Left ventricle myocardium inferior (tissue), 1 donor: ENCODE data around the gene IL6R. TPM values are rescaled to one million over a fixed set of nuclear protein-coding genes. Genes with fewer than 3 reads are reported as not detected.

Experiments
- DNase-seq: peaks from one replicate; pipeline ENCODE4 v3.0.0-alpha.2; 2020
- H3K27ac ChIP-seq: fragments of 200-600 bp; replicated peaks from 2 replicates; pipeline ENCODE4 v1.8.0; 2021
- H3K27me3 ChIP-seq: fragments of 200-600 bp; 2 replicates; pipeline ENCODE4 v1.8.0; 2021; ENCODE audit warnings: low read depth
- H3K36me3 ChIP-seq: fragments of 200-600 bp; 2 replicates; pipeline ENCODE4 v1.8.0; 2021
- H3K4me1 ChIP-seq: fragments of 200-600 bp; 2 replicates; pipeline ENCODE4 v1.8.0; 2021
- H3K4me3 ChIP-seq: fragments of 200-600 bp; 2 replicates; pipeline ENCODE4 v1.8.0; 2021; ENCODE audit warnings: mild to moderate bottlenecking, moderate library complexity
- H3K9me3 ChIP-seq: fragments of 200-600 bp; replicated peaks from 2 replicates; pipeline ENCODE4 v1.8.0; 2021
- intact Hi-C: fragments of 100-400 bp; cut with micrococcal nuclease; formaldehyde crosslinking; loops from one replicate; pipeline ENCODE4 v1.11.0; 2022
- total RNA-seq: library from RNA; stranded (reverse); fragmentation: NEBNext Ultra II Directional; extraction: Animal tissue kit (Norgen Biotek cat#: 25700); gene quantifications from one replicate; pipeline ENCODE4 v1.2.1, GENCODE V29; 2021
- TF ChIP-seq, protein P1 (sequence below): fragments of 200-600 bp; IDR thresholded peaks from 2 replicates; pipeline ENCODE4 v1.8.0; 2021; ENCODE audit warnings: antibody characterized with exemption, mild to moderate bottlenecking, borderline replicate concordance
- donor health status: DM: no; HTN: yes; CAD: no; lungs with severe emphysema.

IL6R gene
- total RNA-seq, 1 donor from 2014 or later = 10.5 TPM

DNA sequence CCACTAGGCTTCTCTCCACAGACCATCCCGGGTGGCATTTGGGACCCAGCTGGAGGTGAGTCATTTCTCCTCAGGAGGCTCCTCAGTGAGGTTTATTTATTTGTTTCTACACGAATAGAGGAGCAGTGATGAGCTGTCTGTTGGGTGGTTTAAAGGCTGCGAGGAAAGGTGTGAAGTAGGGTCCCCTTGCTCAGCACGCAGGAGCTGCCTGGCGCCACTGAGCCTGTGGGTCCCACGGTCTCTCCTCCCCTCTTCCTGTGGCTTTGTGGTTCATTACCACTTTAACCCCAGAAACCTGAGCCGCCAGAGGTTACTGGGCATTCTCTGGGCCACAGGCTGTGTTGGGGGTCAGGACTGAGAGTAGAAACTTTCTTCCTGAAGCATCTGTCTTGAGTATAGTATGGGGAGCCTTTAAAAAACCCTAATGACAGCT, 39.9 kb downstream of the IL6R start:
- intact Hi-C loops = no loop called here
- DNase-seq = no peak
- Histone ChIP-seq H3K4me1 (peaks cover 11% of the 10 kb centered on the region), H3K27me3 (no peaks in the 10 kb centered on the region), H3K36me3 (peaks cover 32% of the 10 kb centered on the region), H3K27ac (no peak overlapping the region), H3K4me3 (no peak overlapping the region), H3K9me3 (no peaks in the 10 kb centered on the region)
- TF ChIP-seq, protein P1, sequence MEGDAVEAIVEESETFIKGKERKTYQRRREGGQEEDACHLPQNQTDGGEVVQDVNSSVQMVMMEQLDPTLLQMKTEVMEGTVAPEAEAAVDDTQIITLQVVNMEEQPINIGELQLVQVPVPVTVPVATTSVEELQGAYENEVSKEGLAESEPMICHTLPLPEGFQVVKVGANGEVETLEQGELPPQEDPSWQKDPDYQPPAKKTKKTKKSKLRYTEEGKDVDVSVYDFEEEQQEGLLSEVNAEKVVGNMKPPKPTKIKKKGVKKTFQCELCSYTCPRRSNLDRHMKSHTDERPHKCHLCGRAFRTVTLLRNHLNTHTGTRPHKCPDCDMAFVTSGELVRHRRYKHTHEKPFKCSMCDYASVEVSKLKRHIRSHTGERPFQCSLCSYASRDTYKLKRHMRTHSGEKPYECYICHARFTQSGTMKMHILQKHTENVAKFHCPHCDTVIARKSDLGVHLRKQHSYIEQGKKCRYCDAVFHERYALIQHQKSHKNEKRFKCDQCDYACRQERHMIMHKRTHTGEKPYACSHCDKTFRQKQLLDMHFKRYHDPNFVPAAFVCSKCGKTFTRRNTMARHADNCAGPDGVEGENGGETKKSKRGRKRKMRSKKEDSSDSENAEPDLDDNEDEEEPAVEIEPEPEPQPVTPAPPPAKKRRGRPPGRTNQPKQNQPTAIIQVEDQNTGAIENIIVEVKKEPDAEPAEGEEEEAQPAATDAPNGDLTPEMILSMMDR = no peak

DNA sequence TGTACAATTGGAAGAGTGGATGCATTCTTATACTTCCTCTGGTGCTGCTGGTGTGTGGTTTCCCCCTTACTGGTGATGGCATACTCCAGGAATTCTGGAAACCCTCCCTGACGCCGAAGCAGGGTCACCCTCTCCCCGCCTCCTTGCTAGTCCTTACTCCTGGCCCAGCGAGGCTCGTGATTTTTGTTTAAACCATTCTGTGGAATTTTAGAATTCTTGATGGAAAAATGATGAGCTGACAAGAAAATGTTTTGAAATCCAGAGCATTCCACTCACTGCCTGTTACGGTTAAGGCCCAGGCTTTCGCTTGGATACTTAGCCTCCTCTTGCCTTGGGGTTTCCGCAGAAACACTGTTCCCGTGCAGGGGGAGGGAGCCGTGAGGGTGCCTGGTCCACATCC, 41.1 kb downstream of the IL6R start:
- no peaks in the 10 kb centered on the region for H3K9me3 ChIP-seq
- no peak for DNase-seq
- peaks cover 33% of the 10 kb centered on the region for H3K36me3 ChIP-seq
- no peaks in the 10 kb centered on the region for H3K27me3 ChIP-seq
- no peak overlapping the region for H3K27ac ChIP-seq
- H3K4me3 ChIP-seq = no peak overlapping the region
- peaks cover 11% of the 10 kb centered on the region for H3K4me1 ChIP-seq
- intact Hi-C loops = no loop called here
- TF ChIP-seq, protein P1 = no peak

DNA sequence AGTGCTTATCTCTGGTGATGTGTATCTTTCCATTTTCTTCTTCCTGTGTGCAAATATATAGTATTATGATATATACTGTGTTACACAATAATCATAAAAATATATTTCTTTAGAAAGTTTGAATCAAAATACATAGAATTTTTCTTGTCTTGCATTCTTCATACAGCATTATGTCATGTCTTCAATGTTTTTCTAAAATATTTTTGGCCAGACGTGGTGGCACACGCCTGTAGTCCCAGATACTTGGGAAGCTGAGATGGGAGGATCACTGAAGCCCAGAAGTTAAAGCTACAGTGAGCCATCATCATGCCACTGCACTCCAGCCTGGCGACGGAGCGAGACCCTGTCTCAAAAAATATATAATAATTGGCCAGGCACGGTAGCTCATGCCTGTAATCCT, 41.6 kb downstream of the IL6R start:
- DNase-seq = no peak
- intact Hi-C loops = no loop called here
- H3K36me3 ChIP-seq = peaks cover 37% of the 10 kb centered on the region
- no peak overlapping the region for H3K27ac ChIP-seq
- peaks cover 11% of the 10 kb centered on the region for H3K4me1 ChIP-seq
- H3K27me3 ChIP-seq = no peaks in the 10 kb centered on the region
- TF ChIP-seq, protein P1 = no peak
- H3K4me3 ChIP-seq = no peak overlapping the region
- no peaks in the 10 kb centered on the region for H3K9me3 ChIP-seq

DNA sequence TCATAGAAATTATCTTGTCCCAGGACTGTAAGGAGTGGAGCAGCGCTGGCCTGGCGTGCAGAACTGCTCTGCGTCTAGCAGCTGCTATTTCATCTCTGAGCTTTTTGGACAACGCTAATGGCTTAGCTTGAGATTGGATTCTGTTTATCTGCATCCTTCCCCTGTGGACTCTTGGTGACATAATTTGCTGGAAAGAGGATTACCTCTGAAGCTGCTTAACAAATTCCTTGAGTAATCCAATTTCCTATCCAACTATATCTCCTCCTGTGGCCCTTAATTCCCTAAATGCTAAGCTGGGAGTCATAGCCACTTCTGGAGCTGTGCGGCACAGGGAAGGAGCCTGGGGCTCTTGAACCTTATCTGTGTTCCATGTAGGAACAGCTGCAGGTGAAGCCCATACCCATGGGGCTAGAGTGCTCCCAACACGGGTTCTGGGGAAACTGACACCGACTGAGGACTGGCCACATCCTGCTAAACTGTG, 43.2 kb downstream of the IL6R start:
- TF ChIP-seq, protein P1 = no peak
- Histone ChIP-seq H3K27ac (peak overlapping the region; percentile 15), H3K4me3 (no peak overlapping the region), H3K9me3 (no peaks in the 10 kb centered on the region), H3K36me3 (peaks cover 49% of the 10 kb centered on the region), H3K27me3 (no peaks in the 10 kb centered on the region), H3K4me1 (peaks cover 12% of the 10 kb centered on the region)
- intact Hi-C loops = no loop called here
- DNase-seq = no peak

DNA sequence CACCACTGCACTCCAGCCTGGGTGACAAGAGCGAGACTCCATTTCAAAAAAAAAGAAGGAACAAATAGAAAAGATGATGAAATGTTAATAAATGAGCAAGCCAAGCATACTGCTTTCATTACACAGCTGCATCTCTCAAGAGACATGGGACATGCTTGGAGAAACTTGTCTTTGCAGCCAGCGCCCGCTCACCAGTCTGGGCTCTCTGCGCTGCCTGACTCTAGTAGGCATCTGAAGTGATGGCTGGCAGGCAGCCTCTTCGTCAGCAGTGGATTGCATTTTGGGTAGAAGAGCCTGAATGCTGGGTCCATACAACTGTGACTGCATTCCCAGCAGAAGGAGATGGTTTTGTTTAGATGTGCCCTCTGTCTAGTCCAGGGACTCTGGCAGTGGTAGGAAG, 48.0 kb downstream of the IL6R start:
- intact Hi-C loops = no loop called here

More for the DNA sequence above, 48.0 kb downstream of the IL6R start:
- peaks cover 55% of the 10 kb centered on the region for H3K36me3 ChIP-seq
- no peak overlapping the region for H3K4me3 ChIP-seq
- TF ChIP-seq, protein P1 = no peak
- H3K9me3 ChIP-seq = no peaks in the 10 kb centered on the region
- H3K4me1 ChIP-seq = peaks cover 15% of the 10 kb centered on the region
- peak overlapping the region; percentile 36 for H3K27ac ChIP-seq
- no peak for DNase-seq
- H3K27me3 ChIP-seq = no peaks in the 10 kb centered on the region
